Colonic mucosa (tissue), 4 donors: ENCODE measurements around the gene RALGAPA1. TPM values are rescaled to one million over a fixed set of nuclear protein-coding genes. Genes with fewer than 3 reads are reported as not detected.
"Not testable (repeated sequence)": the region's sequence is repeated elsewhere in the genome, so short reads cannot be mapped to it uniquely, and the experiment has no call there.

ENCODE experiments used
- DNase-seq: peaks from one replicate; pipeline ENCODE4 v3.0.0-alpha.2; 2020
- H3K27ac ChIP-seq: fragments of 200-600 bp; one replicate; pipeline ENCODE4 v1.8.0; 2021
- H3K27me3 ChIP-seq: fragments of 200-600 bp; one replicate; pipeline ENCODE4 v1.8.0; 2021
- H3K36me3 ChIP-seq: fragments of 200-600 bp; one replicate; pipeline ENCODE4 v1.8.0; 2021
- H3K4me1 ChIP-seq: fragments of 200-600 bp; one replicate; pipeline ENCODE4 v1.8.0; 2021; ENCODE audit warnings: mild to moderate bottlenecking
- H3K4me3 ChIP-seq: fragments of 200-600 bp; one replicate; pipeline ENCODE4 v1.8.0; 2021
- H3K9ac ChIP-seq, 2 donors: one replicate each; pipeline ENCODE4 v1.7.0; 2013; ENCODE audit warnings: control low read depth in 2 of 2, low read depth in 2 of 2, low read length in 2 of 2
- H3K9me3 ChIP-seq: fragments of 200-600 bp; one replicate; pipeline ENCODE4 v1.8.0; 2021
- intact Hi-C: fragments of 100-400 bp; cut with DNase I; formaldehyde crosslinking; loops from one replicate; pipeline ENCODE4 v1.14.1; 2022
- total RNA-seq, 2 donors: library from RNA; stranded (reverse); fragmentation: NEBNext Ultra II Directional in 1 of 2; extraction: Animal tissue kit (Norgen Biotek cat#: 25700) in 1 of 2; gene quantifications; one replicate each; pipeline ENCODE4 v1.2.1, GENCODE V29; 2021
- TF ChIP-seq, protein P1 (sequence below): fragments of 200-600 bp; IDR thresholded peaks from one replicate; pipeline ENCODE4 v1.8.0; 2022; ENCODE audit warnings: antibody characterized with exemption, mild to moderate bottlenecking
- donor health status: healthy.
- donor health status: DM: no; HTN: no; CAD: no.
- donor health status: DM: no; HTN: no; CAD: no.

RALGAPA1 gene
- total RNA-seq, 2 donors from 2014 or later, result 68.4 to 69.8 TPM

DNA sequence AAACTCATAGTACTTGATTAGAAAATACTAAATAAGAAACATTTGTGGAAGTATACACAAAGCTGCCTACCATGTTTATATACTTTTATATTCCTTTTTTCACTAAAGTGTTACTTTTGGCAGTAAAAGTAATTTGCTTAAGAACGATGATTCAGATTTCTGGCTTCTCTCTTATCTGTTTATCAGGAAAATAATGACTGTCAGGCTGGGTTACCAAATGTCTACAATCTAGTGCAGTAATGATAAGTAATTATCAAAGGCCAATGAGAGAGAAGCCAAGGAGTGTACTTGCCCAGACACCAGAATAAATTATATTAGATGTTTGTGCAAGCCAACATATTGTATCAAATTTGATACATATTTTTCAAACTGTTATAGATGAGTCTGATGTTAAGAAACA lies 113.4 kb downstream of the RALGAPA1 start:
- Histone ChIP-seq H3K27me3 (no peaks in the 10 kb centered on the region), H3K9ac (no peak overlapping the region), H3K36me3 (no peaks in the 10 kb centered on the region), H3K4me3 (no peak overlapping the region), H3K27ac (no peak overlapping the region), H3K9me3 (no peaks in the 10 kb centered on the region), H3K4me1 (no peaks in the 10 kb centered on the region)
- TF ChIP-seq, protein P1, sequence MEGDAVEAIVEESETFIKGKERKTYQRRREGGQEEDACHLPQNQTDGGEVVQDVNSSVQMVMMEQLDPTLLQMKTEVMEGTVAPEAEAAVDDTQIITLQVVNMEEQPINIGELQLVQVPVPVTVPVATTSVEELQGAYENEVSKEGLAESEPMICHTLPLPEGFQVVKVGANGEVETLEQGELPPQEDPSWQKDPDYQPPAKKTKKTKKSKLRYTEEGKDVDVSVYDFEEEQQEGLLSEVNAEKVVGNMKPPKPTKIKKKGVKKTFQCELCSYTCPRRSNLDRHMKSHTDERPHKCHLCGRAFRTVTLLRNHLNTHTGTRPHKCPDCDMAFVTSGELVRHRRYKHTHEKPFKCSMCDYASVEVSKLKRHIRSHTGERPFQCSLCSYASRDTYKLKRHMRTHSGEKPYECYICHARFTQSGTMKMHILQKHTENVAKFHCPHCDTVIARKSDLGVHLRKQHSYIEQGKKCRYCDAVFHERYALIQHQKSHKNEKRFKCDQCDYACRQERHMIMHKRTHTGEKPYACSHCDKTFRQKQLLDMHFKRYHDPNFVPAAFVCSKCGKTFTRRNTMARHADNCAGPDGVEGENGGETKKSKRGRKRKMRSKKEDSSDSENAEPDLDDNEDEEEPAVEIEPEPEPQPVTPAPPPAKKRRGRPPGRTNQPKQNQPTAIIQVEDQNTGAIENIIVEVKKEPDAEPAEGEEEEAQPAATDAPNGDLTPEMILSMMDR, result no peak
- no peak for DNase-seq
- intact Hi-C loops, result no loop called here

DNA sequence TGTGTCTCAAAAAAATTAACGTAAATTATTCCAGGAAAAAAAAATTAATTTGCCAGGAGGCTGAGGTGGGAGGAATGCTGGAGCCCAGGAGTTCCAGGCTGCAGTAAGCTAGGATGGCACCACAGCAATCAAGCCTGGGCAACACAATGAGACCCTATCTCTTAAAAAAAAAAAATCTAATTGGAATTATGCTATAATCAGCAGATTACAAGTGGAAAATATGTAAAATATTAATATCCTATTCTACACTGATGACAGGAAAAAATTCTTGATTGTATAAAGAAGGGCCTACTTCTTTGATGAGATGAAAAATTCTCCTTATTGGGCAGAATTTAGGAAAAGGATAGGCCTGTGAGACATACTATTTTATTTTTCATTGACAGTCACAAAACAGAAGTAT lies 114.0 kb downstream of the RALGAPA1 start:
- Histone ChIP-seq H3K4me3 (no peak overlapping the region), H3K4me1 (no peaks in the 10 kb centered on the region), H3K9me3 (no peaks in the 10 kb centered on the region), H3K27me3 (no peaks in the 10 kb centered on the region), H3K9ac (no peak overlapping the region), H3K36me3 (no peaks in the 10 kb centered on the region), H3K27ac (no peak overlapping the region)
- intact Hi-C loops, result no loop called here
- no peak for DNase-seq
- TF ChIP-seq, protein P1, result no peak

DNA sequence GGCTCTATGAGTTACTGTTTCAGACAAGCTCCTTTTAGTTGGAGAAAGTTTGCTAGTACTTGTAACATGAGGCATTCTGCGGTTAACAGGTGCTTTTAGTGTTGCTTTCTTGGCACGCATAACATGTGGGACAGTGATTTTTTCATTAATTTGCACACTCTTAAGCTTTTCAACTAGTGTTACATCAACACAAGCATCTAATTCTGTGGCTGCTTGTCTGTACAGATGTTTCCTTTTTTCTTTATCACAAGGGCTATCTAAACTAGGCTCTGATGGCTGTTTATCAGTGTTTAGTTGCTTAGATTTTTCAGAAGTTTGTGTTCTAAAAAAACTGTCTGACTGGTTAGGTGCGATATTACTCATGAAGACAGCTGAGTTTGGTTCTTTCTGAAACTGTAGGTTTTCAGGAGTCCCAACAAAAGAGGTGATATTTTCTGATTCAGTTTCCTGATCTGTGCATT lies 120.1 kb downstream of the RALGAPA1 start:
- DNase-seq, result no peak
- no peaks in the 10 kb centered on the region for H3K27me3 ChIP-seq
- H3K9ac ChIP-seq, result no peak overlapping the region
- TF ChIP-seq, protein P1, result no peak
- H3K4me1 ChIP-seq, result no peaks in the 10 kb centered on the region
- H3K27ac ChIP-seq, result no peak overlapping the region
- no peak overlapping the region for H3K4me3 ChIP-seq
- no peaks in the 10 kb centered on the region for H3K36me3 ChIP-seq
- intact Hi-C loops, result loop anchor here (10.0 kb wide), 1 partner anchor 126 kb away; no protein-coding TSS in a partner anchor
- no peaks in the 10 kb centered on the region for H3K9me3 ChIP-seq

DNA sequence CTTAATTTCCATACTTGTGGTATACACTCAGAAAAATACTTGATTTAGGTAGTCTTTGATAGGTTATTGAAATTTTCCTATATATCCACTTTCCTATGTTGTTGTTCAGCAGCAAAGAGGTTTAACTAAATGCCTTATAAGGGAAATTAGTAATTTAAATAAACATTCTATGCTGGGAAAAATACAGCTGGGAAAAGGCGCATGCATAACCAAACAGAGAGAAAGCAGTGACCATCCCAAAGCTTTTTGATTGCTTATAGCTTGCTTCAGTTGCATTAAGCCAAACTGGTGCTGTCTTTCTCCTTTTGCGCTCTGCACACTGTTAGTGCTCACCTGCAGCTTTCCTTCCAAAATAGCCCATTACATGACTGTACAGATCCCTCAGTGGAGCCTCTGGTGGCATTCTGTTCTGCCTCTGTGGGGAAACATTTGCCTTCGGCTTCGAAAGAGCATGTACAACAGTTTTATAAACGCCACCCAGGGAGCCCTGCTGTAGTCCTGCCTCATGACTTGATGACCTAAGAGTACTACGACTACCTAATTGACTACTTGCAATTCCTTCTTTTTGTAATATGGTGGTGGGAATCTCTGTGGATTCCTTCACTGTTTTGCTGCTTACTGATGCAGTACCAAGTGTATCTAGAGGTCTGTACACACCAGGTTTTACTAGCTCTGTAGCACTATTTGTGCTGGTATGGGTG lies 120.8 kb downstream of the RALGAPA1 start:
- Histone ChIP-seq H3K4me3 (no peak overlapping the region), H3K4me1 (no peaks in the 10 kb centered on the region), H3K27ac (no peak overlapping the region), H3K36me3 (no peaks in the 10 kb centered on the region), H3K27me3 (no peaks in the 10 kb centered on the region), H3K9ac (no peak overlapping the region), H3K9me3 (no peaks in the 10 kb centered on the region)
- TF ChIP-seq, protein P1, result no peak
- intact Hi-C loops, result loop anchor here (10.0 kb wide), 1 partner anchor 127 kb away; no protein-coding TSS in a partner anchor
- no peak for DNase-seq

DNA sequence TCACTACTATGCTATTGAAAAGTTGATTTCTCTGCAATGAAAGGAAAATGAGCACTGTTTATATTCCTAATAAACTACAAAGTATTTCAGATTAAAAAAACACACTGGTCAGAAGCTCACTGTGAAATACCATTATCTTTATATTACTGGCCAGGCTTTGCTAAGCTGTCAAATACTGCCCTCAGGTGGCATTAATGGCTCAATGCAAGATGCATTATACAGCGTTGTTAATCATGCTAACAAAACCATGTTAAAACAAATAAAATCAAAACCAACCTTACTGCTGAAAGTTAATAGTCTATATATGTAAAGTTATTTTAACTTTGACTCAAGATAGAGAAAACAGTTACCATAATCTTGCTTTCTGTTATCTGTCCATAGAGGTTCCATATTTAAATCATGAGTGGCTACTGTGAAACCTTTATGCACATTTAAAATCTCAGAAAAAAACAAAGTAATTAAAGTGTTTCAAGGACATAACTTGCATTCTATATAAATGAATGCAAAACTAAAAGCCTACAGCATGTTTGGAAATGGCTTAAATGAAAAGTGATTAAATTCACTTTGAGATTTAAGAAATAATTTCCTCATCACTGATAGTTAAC lies 121.7 kb downstream of the RALGAPA1 start:
- intact Hi-C loops, result loop anchor here (10.0 kb wide), 1 partner anchor 127 kb away; no protein-coding TSS in a partner anchor
- peak; percentile 25 for DNase-seq
- TF ChIP-seq, protein P1, result peak; percentile 75

DNA sequence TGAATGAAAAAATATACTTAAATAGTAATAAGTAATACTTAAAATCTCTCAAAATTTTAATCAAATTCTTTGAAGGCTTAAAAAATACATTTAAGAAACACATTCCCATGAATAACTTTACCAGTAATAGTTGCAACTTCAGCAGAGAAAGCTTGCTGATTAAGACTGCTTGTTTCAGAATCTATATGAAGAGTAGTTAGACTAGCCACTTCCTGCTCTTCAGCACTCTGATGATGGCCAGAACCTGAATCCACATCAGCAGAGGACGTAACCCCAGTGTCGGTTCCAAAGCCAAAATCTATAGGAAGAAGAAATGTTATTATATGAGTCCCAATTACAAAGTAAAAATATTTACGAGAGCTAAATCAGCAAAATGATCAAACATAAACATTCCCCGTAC lies 125.4 kb downstream of the RALGAPA1 start:
- DNase-seq, H3K36me3 ChIP-seq, H3K27ac ChIP-seq, H3K4me1 ChIP-seq, H3K9me3 ChIP-seq, H3K27me3 ChIP-seq, H3K9ac ChIP-seq, H3K4me3 ChIP-seq: not testable (repeated sequence)
- intact Hi-C loops, result loop anchor here (10.0 kb wide), 1 partner anchor 131 kb away; no protein-coding TSS in a partner anchor

More for the DNA sequence above, 121.7 kb downstream of the RALGAPA1 start:
- Histone ChIP-seq H3K27ac (no peak overlapping the region), H3K36me3 (no peaks in the 10 kb centered on the region), H3K9me3 (no peaks in the 10 kb centered on the region), H3K4me1 (no peaks in the 10 kb centered on the region), H3K9ac (no peak overlapping the region), H3K27me3 (no peaks in the 10 kb centered on the region), H3K4me3 (no peak overlapping the region)
